NB4 (cell line): ENCODE data around the gene DHX15.

Experiments used
- CTCF ChIP-seq: IDR thresholded peaks from one replicate; pipeline ENCODE4 v1.5.1; 2012; ENCODE audit warnings: low read depth, low read length
- TF ChIP-seq, protein P1 (sequence below): IDR thresholded peaks from 2 replicates; pipeline ENCODE4 v1.6.1; 2011; ENCODE audit warnings: low read depth, low read length

- TF ChIP-seq, protein P1, sequence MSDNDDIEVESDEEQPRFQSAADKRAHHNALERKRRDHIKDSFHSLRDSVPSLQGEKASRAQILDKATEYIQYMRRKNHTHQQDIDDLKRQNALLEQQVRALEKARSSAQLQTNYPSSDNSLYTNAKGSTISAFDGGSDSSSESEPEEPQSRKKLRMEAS, result no peak
- TF ChIP-seq CTCF, result no peak
Measured at GRCh38 chr4:24565054-24565453, 19.3 kb downstream of the DHX15 start.
